HG03045 (cell line): ENCODE results near the gene TNPO2.
"Not testable (repeated sequence)": the region's sequence is repeated elsewhere in the genome, so short reads cannot be mapped to it uniquely, and the experiment has no call there.

Experiments used
- ATAC-seq: cut with Tn5 transposase; IDR thresholded peaks from one replicate; pipeline ENCODE4 v1.9.1; 2021; ENCODE audit warnings: mild to moderate bottlenecking, moderate library complexity; ENCODE audit not compliant: unreplicated experiment

TNPO2 gene

DNA sequence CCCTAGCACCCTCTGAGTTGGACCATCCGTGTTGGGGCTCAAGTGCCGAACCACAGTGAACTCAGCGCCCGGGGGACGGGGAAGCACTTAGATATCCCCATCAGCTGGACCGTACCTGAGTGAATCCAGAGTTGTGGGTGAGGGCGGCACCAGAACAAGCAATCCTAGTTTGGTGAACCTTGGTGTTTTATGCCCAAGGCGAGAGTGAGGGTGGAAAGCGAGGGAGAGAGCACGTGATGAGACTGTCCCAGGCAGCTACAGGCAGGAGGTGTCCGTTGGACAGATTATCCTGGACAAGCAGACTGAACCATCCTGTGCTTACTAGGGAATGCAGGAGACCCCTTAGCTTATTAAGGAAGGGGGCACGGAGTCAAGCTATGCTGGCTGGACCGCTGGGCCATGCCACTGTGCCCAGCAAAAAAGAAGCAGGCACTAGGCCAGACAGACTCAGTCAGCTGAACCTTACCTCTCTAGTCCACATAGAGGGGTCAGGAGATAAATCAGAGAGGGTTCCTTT lies 14.2 kb upstream of the TNPO2 start:
- no peak for ATAC-seq

DNA sequence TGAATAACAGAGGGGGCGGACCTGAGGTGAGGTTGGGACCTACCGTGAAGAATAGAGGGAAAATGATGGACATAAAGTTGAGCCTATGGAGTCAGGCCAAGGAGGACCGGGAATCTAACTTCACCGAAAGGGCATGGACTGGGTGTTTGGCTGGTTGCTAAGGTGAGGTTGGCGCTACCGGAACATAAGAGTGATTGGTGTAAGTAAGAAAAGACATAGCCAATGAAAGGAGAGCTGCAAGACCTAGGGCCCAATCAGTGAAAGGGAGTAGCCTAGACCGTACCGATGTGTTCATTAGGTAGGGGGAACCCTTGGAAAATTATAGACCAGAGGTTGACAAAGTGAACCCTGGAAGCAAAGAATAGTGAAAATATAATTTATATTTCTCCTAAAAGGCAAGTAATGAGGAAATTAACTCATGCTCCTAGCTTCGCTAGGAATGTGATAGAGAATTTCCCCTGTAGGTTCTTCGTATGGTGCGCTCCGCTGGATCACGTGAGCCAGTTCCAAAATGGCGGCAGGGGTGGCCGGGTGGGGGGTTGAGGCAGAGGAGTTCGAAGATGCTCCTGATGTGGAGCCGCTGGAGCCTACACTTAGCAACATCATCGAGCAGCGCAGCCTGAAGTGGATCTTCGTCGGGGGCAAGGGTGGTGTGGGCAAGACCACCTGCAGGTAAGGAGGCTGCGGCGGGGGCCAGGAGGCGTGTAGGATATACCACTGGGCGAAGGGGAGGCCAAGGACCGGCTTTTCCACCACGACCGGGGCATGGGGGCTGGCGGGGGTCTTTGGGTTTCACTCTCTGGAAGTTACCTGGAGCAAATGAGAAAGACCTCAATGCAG lies 13.5 kb upstream of the TNPO2 start, which contains the start of gene GET3:
TSS of gene GET3 (plus strand) at position 503 of the 840 bp plus-strand sequence. CDS start at position 512, 9 bp downstream.
- ATAC-seq, result peak; percentile 70

DNA sequence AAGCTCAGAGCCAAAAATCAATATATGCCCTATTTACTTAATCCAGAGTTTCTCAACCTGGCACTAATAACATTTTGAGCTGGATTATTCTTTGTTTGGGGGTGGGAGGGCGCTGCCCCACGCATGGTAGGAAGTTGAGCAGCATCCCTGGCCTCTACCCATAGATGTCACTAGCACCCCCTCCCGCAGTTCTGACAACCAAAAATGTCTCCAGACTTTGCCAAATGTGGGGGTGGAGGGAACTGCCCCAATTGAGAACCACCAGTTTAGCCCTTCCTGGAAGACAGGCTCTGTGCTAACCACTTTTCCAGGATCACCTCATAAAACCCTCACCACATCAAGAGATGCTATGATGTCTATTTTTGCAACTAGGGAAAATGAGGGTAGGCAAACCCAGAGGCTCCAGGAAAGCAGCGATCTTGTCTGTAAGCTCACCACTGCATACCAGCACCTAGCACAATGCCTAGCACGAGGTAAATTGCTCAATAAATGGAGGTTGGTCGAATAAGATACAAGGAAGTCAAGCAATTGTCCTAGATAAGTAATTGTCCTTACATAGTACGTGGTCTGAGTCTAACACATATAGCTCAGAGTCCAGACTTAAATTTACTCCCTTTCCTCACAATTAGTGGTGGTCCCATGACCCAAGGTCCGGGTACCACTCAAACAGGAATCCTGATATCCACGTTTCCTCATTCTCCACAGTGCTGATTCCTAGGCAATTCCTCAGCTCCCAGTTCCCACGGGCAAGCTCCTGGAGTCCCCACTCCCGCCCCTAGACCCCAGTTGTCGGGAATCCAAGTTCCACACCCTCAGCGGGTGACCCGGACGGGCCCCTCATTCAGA lies 9.9 kb upstream of the TNPO2 start:
- no peak for ATAC-seq

DNA sequence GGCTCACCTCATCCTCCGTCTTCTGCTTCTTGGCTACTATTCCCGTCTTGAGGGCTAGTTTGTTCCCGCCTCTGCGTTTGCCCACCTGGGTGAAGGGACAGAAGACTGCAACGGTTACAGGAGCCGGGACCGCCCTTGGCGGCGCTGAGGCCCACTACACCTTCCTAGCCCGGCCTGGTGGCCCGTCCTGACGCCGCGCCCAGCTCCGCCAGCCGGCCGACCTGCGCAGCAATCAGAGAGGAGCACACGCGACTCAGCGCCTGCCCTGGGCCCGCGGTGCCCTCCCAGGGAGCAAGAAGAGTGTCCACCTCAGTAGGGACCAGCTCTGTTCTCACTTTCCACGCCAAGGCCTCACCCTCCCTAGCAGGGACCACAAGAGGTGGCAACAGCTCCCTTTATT lies 7.6 kb upstream of the TNPO2 start:
- no peak for ATAC-seq

DNA sequence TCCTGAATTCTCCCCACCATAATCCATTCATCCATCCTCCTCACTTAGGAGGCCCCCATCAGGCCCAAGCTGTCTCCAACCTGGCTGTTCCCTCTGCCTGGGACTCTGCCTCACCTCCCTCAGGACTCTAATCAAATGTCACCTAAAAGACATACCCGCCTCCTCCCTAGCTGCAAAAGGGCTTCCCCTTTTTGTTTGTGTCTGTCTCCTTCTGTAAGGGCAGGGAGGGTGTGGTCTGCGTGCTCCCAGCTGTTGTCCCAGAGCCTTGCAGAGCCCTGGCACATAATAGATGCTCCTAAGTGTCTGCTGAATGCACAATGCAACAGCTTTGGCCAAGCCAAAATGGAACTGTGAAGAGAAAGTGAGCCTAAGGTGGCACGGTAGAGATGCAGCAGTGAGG lies 6.3 kb upstream of the TNPO2 start:
- ATAC-seq, result no peak

DNA sequence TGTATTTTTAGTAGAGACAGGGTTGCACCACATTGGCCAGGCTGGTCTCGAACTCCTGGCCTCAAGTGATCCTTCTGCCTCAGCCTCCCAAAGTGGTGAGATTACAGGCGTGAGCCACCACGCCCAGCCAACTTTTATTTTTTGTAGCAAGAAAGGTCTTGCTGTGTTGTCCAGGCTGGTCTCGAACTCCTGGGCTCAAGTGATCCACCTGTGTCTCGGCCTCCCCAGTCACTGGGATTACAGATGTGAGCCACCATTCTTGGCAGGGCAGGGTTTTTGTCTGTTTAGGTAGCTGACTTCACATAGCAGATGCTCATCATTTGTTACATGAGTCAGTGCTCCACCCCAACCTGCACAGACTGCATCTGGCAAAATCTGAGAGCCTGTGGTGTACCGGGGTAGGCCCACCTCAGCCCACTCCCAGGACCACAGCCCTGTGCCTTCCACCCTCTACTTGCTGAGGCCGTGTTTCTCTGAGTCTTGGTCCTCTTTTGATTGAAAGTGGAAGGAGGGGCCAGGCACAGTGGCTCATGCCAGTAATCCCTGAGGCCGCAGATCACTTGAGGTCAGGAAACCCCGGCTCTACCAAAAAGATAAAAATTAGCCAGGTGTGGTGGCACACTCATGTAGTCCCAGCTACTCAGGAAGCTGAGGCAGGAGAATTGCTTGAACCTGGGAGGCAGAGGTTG lies 4.2 kb upstream of the TNPO2 start:
- no peak for ATAC-seq

DNA sequence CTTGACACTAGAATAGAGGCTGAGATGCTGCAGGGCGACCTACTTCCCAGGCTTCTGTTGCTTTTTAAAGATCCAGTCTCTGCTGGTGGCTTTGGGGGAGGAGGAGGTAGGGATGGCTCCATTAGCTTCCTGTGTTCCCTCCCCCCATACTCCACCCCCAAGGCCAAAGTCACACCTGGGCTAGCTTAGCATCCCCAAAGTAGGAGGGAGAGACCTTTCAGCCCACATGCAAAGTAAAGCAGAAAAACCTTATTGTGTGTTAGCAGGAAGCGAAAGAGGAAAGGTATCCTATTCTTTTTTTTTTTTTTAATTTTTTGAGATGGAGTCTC lies 3.2 kb upstream of the TNPO2 start:
- ATAC-seq, result no peak

DNA sequence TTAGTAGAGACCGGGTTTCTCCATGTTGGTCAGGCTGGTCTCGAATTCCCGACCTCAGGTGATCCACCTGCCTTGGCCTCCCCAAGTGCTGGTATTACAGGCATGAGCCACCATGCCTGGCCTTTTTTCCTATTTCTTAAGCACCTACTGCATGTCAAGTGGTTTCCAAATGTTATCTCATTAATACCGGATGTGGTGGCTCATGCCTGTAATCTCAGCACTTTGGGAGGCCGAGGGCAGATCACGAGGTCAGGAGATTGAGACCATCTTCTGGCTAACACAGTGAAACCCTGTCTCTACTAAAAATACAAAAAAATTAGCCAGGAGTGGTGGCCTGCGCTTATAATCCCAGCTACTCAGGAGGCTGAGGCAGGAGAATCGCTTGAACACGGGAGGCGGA lies 1.9 kb upstream of the TNPO2 start:
- ATAC-seq, result not testable (repeated sequence)

DNA sequence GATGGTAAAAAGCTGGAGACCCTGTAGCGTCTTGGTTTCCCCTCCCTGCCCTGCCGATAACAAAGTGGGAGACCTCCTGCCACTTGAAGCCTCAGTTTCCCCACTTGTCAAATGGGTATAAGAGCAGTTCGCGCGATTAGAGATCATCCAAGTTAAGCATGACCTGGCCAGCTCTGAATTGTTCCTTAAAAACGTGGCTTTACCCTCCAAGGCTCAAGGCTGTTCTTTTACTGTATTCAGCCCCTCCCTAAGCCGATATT lies 421 bp downstream of the TNPO2 start:
- ATAC-seq, result no peak

DNA sequence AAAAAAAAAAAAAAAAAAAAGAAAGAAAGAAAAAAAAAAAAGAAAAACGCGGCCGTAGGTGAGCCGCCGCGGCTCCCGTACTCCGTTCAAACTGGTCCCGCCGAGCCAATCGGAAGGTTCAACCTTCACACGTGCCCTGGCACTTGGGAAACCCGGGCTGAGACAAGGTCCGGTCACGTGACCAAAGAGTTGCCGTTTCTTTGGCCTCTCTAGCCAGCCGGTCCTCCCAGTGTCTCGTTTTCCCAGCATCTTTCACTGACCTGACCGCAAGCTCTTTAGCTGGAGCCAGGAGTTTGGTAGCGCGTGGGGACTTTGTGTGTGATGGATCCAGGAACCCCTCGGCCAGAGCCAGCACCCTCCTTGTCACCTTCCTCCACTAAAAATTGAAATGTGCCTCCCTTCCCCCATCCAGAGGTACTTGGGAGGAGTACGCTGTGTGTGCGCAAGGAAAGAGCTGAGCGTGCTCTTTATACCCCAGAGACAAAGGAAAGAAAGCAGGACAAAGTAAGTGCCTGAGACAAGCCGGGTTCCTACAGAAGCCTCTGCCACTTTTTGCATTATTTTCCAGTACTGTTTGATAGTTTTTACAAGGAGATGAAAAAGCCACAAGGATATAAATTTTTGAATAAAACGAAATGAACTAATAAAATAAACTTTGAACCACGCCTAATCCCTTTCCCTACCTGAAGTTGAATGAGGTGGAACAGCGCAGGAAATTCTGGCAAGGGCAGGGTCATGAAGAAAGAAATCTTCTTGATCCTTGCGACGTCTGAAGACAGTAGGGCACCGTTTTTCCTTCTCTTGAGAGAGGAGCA lies 959 bp downstream of the TNPO2 start:
- peak; percentile 79 for ATAC-seq

DNA sequence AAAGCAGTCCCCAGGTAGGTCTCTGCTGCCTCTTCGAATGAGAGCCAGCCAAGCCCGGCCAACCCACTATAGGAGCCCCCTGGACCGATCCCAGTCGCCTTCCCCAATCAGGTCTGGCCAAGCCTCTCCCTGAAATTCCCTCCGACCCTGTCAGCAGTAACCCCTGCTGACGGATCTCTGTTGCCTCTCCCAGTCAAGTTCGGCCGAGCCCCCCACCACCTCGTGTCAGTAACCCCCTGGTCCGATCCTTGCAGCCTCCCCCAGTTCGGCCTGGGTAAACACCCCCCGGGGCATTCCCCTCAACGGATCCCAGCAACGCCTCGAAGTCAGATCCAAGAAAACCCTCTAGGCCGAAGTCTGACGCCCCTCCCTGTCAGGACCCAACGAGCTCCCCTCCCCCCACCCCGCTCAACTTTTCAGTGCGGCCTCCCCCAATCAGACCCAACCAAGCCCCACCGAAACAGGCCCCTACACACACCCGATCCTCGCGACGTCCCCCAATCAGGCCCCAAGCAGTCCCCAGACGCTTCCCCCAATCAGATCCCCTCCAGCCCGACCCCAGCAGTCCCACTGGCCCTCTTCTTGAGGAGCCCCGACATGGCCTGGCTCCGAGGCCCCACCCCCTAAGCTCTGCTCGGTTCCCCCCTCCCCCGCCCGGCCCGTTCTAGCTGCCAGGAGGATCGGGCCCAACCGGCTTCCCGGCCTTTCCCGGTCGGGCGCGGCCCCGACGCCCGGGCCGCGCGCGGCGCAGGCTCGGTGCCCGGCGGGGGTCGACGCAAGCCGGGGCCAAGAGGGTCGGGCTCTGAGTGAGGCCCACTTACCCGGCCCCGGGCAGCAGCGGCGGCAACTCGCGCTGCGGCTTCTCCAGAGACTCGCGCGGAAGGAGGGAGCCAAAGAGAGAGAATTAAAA lies 1.8 kb downstream of the TNPO2 start:
- peak; percentile 27 for ATAC-seq

DNA sequence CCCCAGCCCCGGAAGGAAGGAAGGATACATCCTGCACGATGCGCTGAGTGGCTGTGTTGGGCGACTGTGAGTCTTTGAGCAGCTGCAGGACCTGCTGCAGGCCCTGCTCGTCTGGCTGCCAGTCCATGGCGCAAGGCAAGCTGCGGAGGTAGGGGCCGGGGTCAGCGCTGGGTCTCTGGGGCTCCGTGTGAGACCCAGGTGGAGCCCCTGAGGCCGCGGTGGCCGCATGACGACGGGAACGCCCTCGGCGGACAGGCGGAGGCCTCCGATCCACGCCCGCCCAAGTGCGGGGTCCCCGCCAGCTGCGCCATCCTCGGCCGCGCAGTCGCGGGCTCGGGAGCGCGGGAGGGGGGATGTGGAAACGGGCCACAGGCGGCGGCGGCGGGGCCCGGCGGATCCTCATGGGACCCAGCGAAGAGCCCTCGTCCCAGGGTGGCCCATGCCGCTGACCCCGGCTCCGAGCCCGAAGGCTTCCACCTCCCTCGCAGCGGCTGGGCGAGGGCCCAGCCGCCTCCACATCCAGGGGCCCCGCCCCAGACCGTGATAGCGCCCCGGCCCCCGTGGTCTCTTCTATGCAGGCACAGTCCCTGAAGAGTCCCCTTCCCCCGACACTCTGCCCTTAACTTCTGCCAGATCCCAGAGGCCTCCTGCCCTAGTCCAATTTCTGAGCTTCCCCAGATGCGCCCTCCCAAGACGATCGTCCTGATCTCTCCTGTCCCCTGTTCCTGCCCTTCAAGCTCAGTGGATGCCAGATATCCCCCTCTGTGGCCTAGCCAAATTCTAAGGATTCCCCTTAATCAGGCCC lies 2.7 kb downstream of the TNPO2 start:
- no peak for ATAC-seq

DNA sequence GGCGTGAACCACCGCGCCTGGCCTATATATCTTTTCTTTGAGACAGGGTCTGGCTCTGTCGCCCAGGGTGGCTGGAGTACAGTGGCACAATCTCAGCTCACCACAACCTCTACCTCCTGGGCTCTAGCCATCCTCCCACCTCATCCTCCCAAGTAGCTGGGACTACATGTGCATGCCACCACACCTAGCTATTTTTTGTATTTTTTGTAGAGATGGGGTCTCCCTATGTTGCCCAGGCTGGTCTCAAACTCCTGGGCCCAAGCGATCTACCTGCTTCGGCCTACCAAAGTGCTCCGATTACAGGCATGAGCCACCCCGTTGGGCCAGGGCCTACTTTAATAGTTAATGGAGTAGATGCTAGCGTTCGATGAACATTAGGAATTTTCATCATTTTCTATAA lies 3.4 kb downstream of the TNPO2 start:
- no peak for ATAC-seq

DNA sequence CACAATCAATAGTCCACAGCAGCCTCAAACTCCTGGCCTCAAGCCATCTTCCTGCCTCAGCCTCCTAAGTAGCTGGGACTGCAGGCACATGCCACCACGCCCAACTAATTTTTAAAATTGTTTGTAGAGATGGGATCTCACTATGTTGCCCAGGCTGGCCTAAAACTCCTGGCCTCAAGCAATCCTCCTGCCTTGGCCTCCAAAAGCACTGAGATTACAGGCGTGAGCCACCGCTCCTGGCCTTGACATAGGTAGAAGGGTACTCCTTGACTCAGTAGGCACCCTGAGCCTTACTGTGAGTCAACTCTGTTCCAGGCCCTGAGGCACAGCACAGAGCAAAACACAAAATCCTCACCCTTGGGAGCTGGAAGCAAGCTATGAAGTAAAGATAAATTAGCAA lies 7.8 kb downstream of the TNPO2 start:
- no peak for ATAC-seq

DNA sequence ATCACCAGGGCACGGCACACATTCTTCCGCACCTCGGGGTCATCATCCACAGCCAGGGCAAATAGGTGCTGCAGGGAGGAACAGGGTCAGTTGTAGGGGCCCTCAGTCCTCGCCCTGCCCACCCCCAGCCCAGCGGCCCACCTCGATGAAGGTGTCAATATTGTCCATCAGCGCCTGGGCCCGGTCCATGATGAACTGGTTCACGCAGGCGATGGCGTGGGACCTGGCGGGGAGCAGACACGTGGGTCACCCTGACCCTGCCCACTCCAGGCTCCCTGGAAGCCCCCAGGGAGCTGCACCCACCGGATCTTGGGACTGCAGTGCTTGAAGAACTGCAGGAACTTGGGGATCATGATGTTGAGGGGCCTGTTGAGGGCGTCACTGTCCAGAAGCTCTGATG lies 8.6 kb downstream of the TNPO2 start:
- ATAC-seq, result no peak

DNA sequence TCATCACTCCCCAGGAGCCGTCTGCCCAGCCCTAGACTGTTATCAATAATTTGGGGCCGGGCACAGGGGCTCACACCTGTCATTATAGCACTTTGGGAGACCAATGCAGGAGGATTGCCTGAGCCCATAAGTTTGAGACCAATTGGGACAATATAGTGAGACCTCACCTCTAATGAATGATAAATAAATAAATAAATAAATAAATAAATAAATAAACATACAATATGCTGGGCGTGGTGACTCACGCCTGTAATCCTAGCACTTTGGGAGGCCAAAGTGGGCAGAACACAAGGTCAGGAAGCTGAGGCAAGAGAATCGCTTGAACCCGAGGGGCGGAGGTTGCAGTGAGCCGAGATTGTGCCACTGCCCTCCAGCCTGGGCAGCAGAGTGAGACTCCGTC lies 10.4 kb downstream of the TNPO2 start:
- ATAC-seq, result not testable (repeated sequence)

DNA sequence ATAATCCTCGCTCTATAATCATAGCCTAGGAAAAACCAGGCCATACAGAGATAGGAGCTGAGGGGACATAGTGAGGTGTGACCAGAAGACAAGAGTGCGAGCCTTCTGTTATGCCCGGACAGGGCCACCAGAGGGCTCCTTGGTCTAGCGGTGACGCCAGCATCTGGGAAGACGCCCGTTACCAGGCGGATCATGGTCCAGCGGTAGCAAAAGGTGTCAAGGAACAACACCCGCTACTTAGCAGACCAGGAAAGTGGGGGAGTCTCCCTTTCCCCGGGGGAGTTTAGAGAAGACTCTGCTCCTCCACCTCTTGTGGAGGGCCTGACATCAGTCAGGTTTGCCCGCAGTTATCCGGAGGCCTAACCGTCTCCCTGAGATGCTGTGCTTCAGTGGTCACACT lies 11.7 kb downstream of the TNPO2 start:
- not testable (repeated sequence) for ATAC-seq

DNA sequence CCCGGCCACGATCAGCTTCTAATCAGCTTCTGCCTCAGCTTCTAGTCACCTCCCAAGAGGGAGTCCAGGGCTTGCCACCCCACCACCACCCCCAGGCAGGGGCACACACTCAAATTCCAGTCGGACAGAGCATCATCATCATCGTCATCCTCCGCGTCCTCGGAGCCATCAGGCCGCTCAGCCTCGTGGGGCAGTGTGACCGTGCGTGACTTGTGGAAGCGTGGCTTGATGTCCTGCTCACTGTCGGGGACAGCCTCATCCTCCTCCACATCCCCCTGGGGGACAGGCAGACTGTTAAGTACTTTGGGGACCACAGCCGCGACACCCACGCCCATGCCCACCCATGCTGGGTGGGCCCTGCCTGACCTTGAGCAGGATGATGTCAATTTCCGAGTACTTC lies 12.5 kb downstream of the TNPO2 start:
- ATAC-seq, result no peak

DNA sequence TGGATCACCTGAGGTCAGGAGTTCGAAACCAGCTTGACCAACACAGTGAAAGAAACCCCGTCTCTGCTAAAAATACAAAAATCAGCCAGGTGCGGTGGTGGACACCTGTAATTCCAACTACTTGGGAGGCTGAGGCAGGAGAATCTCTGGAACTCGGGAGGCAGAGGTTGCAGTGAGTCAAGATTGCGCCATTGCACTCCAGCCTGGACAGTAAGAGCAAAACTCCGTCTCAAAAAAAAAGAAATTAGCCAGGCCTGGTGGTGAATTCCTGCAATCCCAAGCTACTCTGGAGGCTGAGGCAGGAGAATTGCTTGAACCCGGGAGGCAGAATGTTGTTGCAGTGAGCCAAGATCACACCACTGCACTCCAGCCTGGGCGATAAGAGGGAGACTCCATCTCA lies 15.1 kb downstream of the TNPO2 start:
- ATAC-seq, result no peak
